Measurements from ENCODE around the gene PIEZO1. TPM values are rescaled to one million over a fixed set of nuclear protein-coding genes. Genes with fewer than 3 reads are reported as not detected.

The PIEZO1 gene
- total and polyA plus RNA-seq, 9 of the 15 experiments (the other 6 are each of a cell fraction or from before 2014, with no cell fraction given) = 3.6 to 432 (median 131) TPM

DNA sequence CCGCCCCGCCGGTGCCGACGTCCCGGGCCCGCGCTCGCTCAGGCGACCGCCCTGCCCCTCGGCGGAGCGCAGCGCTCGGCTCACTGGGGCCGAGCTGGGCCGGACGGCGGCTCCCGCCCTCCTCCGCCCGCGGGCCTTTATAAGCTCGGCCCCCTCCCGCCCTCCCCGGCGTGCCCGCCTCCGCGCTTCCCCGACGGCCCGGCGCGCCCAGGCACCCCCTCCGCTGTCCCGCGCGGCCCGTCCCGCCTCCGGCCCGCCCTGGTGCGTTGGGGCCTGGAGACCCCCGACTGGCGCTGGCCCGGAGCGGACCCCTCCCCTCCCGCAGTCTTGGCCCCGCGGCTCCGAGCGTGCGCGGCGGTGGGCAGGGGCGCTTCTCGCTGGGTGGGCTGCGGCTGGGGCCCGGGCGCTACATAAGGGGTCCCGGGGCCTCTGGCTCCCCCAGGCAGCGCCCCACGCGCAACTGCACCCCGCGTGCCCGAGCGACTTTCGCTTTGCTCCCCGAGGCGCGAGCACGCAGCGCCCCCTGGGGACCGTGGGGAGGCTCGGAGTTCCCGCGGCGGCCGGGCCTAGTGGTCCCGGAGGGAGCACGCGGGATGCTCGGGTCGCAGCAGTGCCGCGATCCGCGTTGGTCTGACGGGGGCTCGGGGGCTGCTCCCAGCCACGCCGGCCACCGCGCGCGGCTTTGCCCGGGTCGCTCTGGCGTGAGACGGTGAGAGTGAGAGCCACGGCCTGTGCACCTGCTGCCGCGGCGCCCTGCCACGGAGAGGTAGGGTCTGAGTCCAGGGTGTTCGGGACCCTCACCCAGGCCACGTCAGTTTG lies at the start of gene PIEZO1 (continued):
- TF ChIP-seq, protein P1, sequence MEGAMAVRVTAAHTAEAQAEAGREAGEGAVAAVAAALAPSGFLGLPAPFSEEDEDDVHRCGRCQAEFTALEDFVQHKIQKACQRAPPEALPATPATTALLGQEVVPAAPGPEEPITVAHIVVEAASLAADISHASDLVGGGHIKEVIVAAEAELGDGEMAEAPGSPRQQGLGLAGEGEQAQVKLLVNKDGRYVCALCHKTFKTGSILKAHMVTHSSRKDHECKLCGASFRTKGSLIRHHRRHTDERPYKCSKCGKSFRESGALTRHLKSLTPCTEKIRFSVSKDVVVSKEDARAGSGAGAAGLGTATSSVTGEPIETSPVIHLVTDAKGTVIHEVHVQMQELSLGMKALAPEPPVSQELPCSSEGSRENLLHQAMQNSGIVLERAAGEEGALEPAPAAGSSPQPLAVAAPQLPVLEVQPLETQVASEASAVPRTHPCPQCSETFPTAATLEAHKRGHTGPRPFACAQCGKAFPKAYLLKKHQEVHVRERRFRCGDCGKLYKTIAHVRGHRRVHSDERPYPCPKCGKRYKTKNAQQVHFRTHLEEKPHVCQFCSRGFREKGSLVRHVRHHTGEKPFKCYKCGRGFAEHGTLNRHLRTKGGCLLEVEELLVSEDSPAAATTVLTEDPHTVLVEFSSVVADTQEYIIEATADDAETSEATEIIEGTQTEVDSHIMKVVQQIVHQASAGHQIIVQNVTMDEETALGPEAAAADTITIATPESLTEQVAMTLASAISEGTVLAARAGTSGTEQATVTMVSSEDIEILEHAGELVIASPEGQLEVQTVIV (CRISPR knock-in tag; IDR thresholded peaks at IDR 0.05; ENCODE audit: borderline replicate concordance) = no peak
- peak; percentile 71; the same call in 1 of the 2 replicates for TF ChIP-seq SMAD4 (CRISPR knock-in tag; conservative IDR thresholded peaks at IDR 0.05)
- peak; percentile 68 for TF ChIP-seq NFIC (IDR thresholded peaks at IDR 0.05)
- TF ChIP-seq PHF21A (IDR thresholded peaks at IDR 0.05; ENCODE audit: borderline replicate concordance, low read depth) = 0 out of 2 replicates have a peak, but pooled peaks have one; percentile 17
- TF ChIP-seq CHCHD3 (CRISPR knock-in tag; IDR thresholded peaks at IDR 0.05) = no peak; the same call in 1 of the 2 replicates
- TF ChIP-seq, protein P2, sequence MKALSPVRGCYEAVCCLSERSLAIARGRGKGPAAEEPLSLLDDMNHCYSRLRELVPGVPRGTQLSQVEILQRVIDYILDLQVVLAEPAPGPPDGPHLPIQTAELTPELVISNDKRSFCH (CRISPR knock-in tag; IDR thresholded peaks at IDR 0.05) = no peak
- TF ChIP-seq, protein P2 (tag; IDR thresholded peaks at IDR 0.05) = peak; percentile 45; the same call in 1 of the 2 replicates
- no peak for TF ChIP-seq POLR3G (IDR thresholded peaks at IDR 0.05; ENCODE audit: extremely low read depth, insufficient read length, insufficient replicate concordance)
- TF ChIP-seq, protein P3, sequence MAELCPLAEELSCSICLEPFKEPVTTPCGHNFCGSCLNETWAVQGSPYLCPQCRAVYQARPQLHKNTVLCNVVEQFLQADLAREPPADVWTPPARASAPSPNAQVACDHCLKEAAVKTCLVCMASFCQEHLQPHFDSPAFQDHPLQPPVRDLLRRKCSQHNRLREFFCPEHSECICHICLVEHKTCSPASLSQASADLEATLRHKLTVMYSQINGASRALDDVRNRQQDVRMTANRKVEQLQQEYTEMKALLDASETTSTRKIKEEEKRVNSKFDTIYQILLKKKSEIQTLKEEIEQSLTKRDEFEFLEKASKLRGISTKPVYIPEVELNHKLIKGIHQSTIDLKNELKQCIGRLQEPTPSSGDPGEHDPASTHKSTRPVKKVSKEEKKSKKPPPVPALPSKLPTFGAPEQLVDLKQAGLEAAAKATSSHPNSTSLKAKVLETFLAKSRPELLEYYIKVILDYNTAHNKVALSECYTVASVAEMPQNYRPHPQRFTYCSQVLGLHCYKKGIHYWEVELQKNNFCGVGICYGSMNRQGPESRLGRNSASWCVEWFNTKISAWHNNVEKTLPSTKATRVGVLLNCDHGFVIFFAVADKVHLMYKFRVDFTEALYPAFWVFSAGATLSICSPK (IDR thresholded peaks at IDR 0.05; ENCODE audit: borderline replicate concordance) = no peak
- 0 out of 4 replicates have a peak, but pooled peaks of 1 of the 2 experiments have one; percentile 13 for TF ChIP-seq TRIM24 (IDR thresholded peaks at IDR 0.05)
- TF ChIP-seq ZNF79 (CRISPR knock-in tag; IDR thresholded peaks at IDR 0.05; ENCODE audit: low read depth) = no peak
- TF ChIP-seq ADNP (tag; IDR thresholded peaks at IDR 0.05) = no peak
- TF ChIP-seq ZNF551 (CRISPR knock-in tag; IDR thresholded peaks at IDR 0.05) = no peak
- TF ChIP-seq MAZ (CRISPR knock-in tag; conservative IDR thresholded peaks at IDR 0.05 in 1 of 2, IDR thresholded peaks at IDR 0.05 in 1 of 2) = peak; percentile 85 to 91
- TF ChIP-seq CBX2 (IDR thresholded peaks at IDR 0.05; ENCODE audit: insufficient read depth, low read length, poor library complexity, severe bottlenecking) = no peak
- no peak for TF ChIP-seq HOXB6 (CRISPR knock-in tag; IDR thresholded peaks at IDR 0.05; ENCODE audit: borderline replicate concordance)
- TF ChIP-seq, protein P4, sequence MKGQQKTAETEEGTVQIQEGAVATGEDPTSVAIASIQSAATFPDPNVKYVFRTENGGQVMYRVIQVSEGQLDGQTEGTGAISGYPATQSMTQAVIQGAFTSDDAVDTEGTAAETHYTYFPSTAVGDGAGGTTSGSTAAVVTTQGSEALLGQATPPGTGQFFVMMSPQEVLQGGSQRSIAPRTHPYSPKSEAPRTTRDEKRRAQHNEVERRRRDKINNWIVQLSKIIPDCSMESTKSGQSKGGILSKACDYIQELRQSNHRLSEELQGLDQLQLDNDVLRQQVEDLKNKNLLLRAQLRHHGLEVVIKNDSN (CRISPR knock-in tag; IDR thresholded peaks at IDR 0.05) = peak; percentile 18; the same call in 1 of the 2 replicates
- TF ChIP-seq EP300 (IDR thresholded peaks at IDR 0.05; ENCODE audit: low read length) = no peak; the same call in 1 of the 2 replicates
- TF ChIP-seq KHSRP (IDR thresholded peaks at IDR 0.05) = no peak
- TF ChIP-seq PRMT5 (CRISPR knock-in tag; IDR thresholded peaks at IDR 0.05) = no peak
- TF ChIP-seq EP400 (IDR thresholded peaks at IDR 0.05) = peak; percentile 86; the same call in 1 of the 2 replicates
